Progenitor cell of endocrine pancreas (in vitro differentiated cells): ENCODE measurements around the gene ARHGAP15. TPM values are rescaled to one million over a fixed set of nuclear protein-coding genes. Genes with fewer than 3 reads are reported as not detected.

Experiments
- DNase-seq: peaks from one replicate; pipeline ENCODE4 v3.0.0; 2021; ENCODE audit warnings: low spot score; ENCODE audit not compliant: unreplicated experiment
- H3K27ac Mint-ChIP-seq: 2 replicates; pipeline ENCODE4 v1.8.0; 2021; ENCODE audit warnings: mild to moderate bottlenecking, moderate library complexity, mixed read lengths
- H3K27me3 Mint-ChIP-seq: 2 replicates; pipeline ENCODE4 v1.8.0; 2021; ENCODE audit warnings: mixed read lengths
- H3K36me3 Mint-ChIP-seq: 2 replicates; pipeline ENCODE4 v1.8.0; 2022; ENCODE audit warnings: mixed read lengths; ENCODE audit not compliant: insufficient read depth
- H3K4me1 Mint-ChIP-seq: 2 replicates; pipeline ENCODE4 v1.8.0; 2021; ENCODE audit warnings: low read depth, mixed read lengths
- H3K4me3 Mint-ChIP-seq: 2 replicates; pipeline ENCODE4 v1.8.0; 2021; ENCODE audit warnings: low read depth, mild to moderate bottlenecking, moderate library complexity, mixed read lengths
- H3K9me3 Mint-ChIP-seq: 2 replicates; pipeline ENCODE4 v1.8.0; 2021; ENCODE audit warnings: low read depth, mixed read lengths
- CTCF ChIP-seq: fragments of 200-600 bp; sonication (generic); IDR thresholded peaks from one replicate; pipeline ENCODE4 v1.5.0; 2021; ENCODE audit warnings: antibody characterized with exemption, mild to moderate bottlenecking; ENCODE audit not compliant: unreplicated experiment
- total RNA-seq: library from RNA; stranded (reverse); gene quantifications from 2 replicates; pipeline ENCODE4 v1.2.1, GENCODE V29; 2021

The ARHGAP15 gene
- total RNA-seq, 1 donor from 2014 or later, result not detected

- no peak for TF ChIP-seq CTCF
- Mint-ChIP-seq H3K9me3 (no peaks in the 10 kb centered on the region), H3K4me3 (no peak overlapping the region), H3K36me3 (no peaks in the 10 kb centered on the region), H3K27ac (no peak overlapping the region), H3K27me3 (peaks cover 43% of the 10 kb centered on the region), H3K4me1 (no peaks in the 10 kb centered on the region)
- DNase-seq, result no peak
Observed at GRCh38 chr2:143692967-143693366, 563.7 kb downstream of the ARHGAP15 start.

- Mint-ChIP-seq H3K4me3 (no peak overlapping the region), H3K4me1 (no peaks in the 10 kb centered on the region), H3K27ac (no peak overlapping the region), H3K27me3 (peaks cover 38% of the 10 kb centered on the region), H3K36me3 (no peaks in the 10 kb centered on the region), H3K9me3 (no peaks in the 10 kb centered on the region)
- DNase-seq, result no peak
- TF ChIP-seq CTCF, result no peak
Observed at GRCh38 chr2:143694335-143694734, 565.1 kb downstream of the ARHGAP15 start.

- Mint-ChIP-seq H3K9me3 (no peaks in the 10 kb centered on the region), H3K36me3 (no peaks in the 10 kb centered on the region), H3K4me1 (no peaks in the 10 kb centered on the region), H3K27me3 (peaks cover 29% of the 10 kb centered on the region), H3K27ac (no peak overlapping the region), H3K4me3 (no peak overlapping the region)
- no peak for DNase-seq
- TF ChIP-seq CTCF, result no peak
Observed at GRCh38 chr2:143696651-143697050, 567.4 kb downstream of the ARHGAP15 start.

GRCh38 chr2:143697744-143698143, 568.5 kb downstream of the ARHGAP15 start:
- no peaks in the 10 kb centered on the region for H3K36me3 Mint-ChIP-seq
- H3K4me3 Mint-ChIP-seq, result no peak overlapping the region
- H3K4me1 Mint-ChIP-seq, result peaks cover under 1% of the 10 kb centered on the region
- H3K27ac Mint-ChIP-seq, result no peak overlapping the region
- no peak for TF ChIP-seq CTCF
- no peak for DNase-seq
- peaks cover 18% of the 10 kb centered on the region for H3K27me3 Mint-ChIP-seq
- H3K9me3 Mint-ChIP-seq, result no peaks in the 10 kb centered on the region

GRCh38 chr2:143698352-143698751, 569.1 kb downstream of the ARHGAP15 start:
- Mint-ChIP-seq H3K9me3 (no peaks in the 10 kb centered on the region), H3K27me3 (peaks cover 12% of the 10 kb centered on the region), H3K4me1 (peaks cover 3% of the 10 kb centered on the region)

More at GRCh38 chr2:143698352-143698751, 569.1 kb downstream of the ARHGAP15 start:
- H3K36me3 Mint-ChIP-seq, result no peaks in the 10 kb centered on the region
- DNase-seq, result no peak
- no peak overlapping the region for H3K27ac Mint-ChIP-seq
- TF ChIP-seq CTCF, result no peak
- no peak overlapping the region for H3K4me3 Mint-ChIP-seq
